Left kidney (tissue), 2 donors: ENCODE data around the gene BBS5. TPM values are rescaled to one million over a fixed set of nuclear protein-coding genes. Genes with fewer than 3 reads are reported as not detected.

Experiments
- DNase-seq: peaks from one replicate; pipeline ENCODE4 v3.0.0-alpha.2; 2013
- polyA plus RNA-seq: library from polyadenylated mRNA; unstranded; fragments of 120-200 nt; gene quantifications from one replicate; pipeline ENCODE4 v1.2.1, GENCODE V29; 2013; ENCODE audit not compliant: insufficient read length

Gene BBS5
- polyA plus RNA-seq, 1 donor: 17.0 TPM

DNA sequence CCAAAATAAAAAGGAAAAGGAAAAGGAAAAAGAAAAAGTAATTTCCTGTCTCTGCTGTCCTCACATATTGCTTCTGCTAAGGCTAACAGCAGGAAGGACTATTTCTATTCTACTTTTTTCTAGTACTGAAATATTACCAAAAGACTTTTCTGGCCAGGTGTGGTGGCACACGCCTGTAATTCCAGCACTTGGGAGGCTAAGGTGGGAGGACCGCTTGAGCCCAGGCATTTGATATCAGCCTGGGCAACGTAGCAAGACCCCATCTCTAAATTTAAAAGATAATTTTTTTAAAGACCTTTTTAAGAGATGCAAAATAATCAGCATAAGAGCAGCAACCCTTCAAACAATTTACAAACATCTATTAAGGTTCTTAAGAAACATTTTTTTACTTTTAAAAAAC, 63.1 kb downstream of the BBS5 start:
- no peak for DNase-seq

DNA sequence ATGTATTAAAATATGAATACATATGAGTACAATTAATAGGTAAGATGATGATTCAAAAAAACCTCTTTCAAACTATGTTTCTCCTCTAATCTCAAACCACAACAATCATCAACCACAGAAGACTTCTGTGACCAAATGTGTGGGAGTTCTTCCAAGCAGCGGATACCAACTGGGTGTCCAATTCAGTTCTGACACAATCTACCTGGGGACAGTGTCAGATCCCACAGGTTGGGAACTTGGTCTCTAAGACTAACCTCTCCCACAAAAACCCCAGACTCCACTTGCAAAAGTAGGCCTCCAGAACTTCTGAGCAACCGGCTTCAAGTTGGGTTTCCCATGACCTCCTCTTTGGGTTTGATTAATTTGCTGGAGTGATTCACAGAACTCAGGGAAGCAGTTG, 67.5 kb downstream of the BBS5 start:
- DNase-seq: no peak

Other genes with a start within 250 kb of the BBS5 start
- 223 TPM for gene LRP2, start 117.0 kb upstream of the BBS5 start, polyA plus RNA-seq
- gene KLHL41, start 30.2 kb downstream of the BBS5 start, polyA plus RNA-seq: 1.9 TPM
- 49.0 TPM for gene FASTKD1, start 94.4 kb downstream of the BBS5 start, polyA plus RNA-seq
- gene PPIG, start 104.9 kb downstream of the BBS5 start, polyA plus RNA-seq: 111 TPM
- 2.9 TPM for gene CFAP210, start 214.9 kb downstream of the BBS5 start, polyA plus RNA-seq
- 21.7 TPM for gene PHOSPHO2, start 215.0 kb downstream of the BBS5 start, polyA plus RNA-seq